IPS DF 4.7 (cell line): Measurements from ENCODE around the gene OR7A10.
"Not testable (repeated sequence)": the region's sequence is repeated elsewhere in the genome, so short reads cannot be mapped to it uniquely, and the experiment has no call there.

Source experiments
- DNase-seq: peaks from one replicate; pipeline ENCODE4 v3.0.0-alpha.2; 2013; ENCODE audit warnings: low spot score; ENCODE audit errors: extremely low read depth

The OR7A10 gene

DNA sequence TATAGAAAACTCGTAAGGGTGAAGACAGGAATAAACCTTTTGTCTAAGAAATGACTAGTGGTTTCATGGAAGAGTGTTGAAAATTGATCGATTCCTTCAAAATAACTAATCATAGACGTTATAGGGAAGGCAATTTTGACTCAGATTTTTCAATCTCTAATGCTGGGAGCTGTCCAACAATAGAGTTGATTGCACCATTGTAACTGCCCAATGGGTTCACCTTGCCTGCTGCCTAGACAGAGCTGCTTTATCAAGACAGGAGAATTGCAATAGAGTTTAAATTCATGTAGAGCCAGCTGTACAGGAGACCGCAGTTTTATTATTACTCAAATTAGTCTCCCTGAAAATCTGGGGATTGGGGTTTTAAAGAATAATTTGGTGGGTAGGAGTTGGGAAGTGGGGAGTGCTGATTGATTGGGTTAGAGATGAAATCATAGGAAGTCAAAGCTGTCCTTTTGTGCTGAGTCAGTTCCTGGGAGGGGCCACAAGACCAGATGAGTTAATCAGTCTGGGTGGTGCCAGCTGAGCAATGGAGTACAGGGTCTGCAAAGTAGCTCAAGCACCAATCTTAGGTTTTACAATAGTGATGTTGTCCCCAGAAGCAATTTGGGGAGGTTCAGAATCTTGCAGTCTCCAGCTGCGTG lies 53.5 kb downstream of the OR7A10 start:
- no peak for DNase-seq

DNA sequence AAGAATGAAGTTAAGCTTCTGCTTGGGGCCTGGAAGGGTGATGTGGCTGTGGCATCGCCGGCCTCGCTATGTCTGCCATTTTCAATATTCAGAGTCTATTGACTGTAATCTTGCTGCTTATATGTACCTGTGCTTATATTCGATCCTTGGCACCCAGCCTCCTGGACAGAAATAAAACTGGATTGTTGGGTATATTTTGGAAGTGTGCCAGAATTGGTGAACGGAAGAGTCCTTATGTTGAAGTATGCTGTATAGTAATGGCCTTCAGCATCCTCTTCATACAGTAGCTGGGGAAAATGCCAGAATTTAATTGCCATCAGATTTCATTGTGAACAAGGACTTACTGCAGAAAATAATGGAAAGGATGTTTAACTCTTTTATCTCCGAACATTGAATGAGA lies 56.5 kb downstream of the OR7A10 start:
- DNase-seq: not testable (repeated sequence)
